Daoy (cell line): Measurements from ENCODE around the gene CLEC4A. TPM values are rescaled to one million over a fixed set of nuclear protein-coding genes. Genes with fewer than 3 reads are reported as not detected.
"Not testable (repeated sequence)": the region's sequence is repeated elsewhere in the genome, so short reads cannot be mapped to it uniquely, and the experiment has no call there.

Source experiments
- DNase-seq: peaks from one replicate; pipeline ENCODE4 v3.0.0-alpha.2; 2015; ENCODE audit warnings: low read depth
- total RNA-seq: library from RNA; depleted of rRNA; stranded (reverse); fragments of >200 nt; shearing (Covaris generic); gene quantifications from 2 replicates; pipeline ENCODE4 v1.2.3, GENCODE V29; 2014; rRNA removed

The CLEC4A gene
- 0.42 TPM in 1 of 2 replicates, not detected in the other for total RNA-seq

- no peak for DNase-seq
Measured at GRCh38 chr12:8123124-8123912, at the start of gene CLEC4A. Gene CLEC4A (plus strand): TSS chr12:8123617. CDS start chr12:8123879, 262 bp downstream.

DNA sequence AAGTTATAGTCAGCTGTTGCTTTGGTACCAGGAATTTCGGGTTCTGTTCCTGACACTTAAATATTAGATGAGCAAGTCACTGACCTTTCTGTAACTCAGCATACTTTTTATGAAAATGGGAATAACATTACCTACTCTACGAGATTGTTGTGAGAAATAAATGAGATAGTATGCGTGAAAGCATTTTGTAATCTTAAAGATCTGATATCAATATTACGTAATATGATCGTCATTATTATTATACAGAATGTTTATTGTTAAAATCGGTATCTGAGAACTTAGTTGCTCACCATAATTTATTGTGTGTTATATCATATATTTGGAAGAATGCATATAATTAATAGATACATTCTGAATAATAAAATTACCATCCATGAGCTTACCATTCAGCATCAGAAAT lies 47.5 kb upstream of the CLEC4A start:
- DNase-seq, result no peak

GRCh38 chr12:8076366-8076765 lies 47.1 kb upstream of the CLEC4A start:
- no peak for DNase-seq

DNA sequence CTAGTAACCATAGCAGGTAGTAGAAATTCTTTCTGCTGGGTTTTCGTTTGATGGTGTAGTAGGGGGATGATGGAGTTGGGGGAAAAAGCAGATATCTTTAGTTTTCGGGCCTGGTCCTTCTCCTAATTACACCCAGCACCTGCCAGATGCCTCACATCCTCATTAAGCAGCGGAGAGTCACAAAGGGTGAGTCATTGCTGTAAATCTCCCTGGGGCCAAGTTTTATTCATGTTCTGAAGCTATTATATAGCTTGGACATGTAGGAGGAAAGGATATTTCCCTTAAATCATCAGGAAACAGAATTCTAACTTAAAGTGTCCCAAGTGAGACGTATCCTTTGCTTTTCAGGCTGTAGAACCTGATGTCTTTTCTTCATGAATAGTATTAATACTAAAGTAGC lies 46.2 kb upstream of the CLEC4A start:
- peak; percentile 81 for DNase-seq

DNA sequence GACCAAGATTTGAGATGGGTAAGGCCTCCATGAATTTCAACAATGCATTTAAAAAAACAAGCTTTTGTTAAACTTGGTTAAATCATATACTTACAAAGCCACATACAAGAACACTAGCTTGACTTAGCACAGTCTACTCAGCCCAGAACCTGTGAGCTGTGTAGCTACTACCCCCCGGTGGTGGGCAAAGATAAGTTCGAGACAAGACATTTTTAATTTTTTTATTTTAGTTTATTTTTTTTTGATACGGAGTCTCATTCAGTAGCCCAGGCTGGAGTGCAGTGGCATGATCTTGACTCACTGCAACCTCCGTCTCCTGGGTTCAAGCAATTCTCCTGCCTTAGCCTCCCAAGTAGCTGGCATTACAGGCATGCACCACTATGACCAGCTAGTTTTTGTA lies 45.0 kb upstream of the CLEC4A start:
- peak; percentile 69 for DNase-seq

- DNase-seq, result no peak
Measured at GRCh38 chr12:8078916-8079315, 44.5 kb upstream of the CLEC4A start.

DNA sequence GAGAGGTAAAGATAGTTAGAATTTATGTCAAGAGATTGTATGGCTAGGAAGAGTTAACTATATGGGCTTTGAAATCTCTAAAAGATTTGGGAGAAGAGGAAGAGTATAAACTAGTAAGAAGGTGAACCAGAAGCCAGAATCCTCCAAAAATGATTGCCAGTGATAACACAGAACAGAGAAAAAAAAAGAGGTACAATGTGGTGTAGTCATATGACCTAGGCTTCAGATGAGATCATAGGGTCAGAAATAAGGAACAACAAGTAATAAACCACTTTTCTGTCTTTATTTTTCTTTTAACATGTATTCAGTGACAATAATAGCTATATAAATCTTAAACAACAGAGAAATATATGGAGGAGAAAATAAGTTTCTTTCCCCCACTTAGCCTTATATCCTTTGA lies 43.3 kb upstream of the CLEC4A start:
- no peak for DNase-seq

DNA sequence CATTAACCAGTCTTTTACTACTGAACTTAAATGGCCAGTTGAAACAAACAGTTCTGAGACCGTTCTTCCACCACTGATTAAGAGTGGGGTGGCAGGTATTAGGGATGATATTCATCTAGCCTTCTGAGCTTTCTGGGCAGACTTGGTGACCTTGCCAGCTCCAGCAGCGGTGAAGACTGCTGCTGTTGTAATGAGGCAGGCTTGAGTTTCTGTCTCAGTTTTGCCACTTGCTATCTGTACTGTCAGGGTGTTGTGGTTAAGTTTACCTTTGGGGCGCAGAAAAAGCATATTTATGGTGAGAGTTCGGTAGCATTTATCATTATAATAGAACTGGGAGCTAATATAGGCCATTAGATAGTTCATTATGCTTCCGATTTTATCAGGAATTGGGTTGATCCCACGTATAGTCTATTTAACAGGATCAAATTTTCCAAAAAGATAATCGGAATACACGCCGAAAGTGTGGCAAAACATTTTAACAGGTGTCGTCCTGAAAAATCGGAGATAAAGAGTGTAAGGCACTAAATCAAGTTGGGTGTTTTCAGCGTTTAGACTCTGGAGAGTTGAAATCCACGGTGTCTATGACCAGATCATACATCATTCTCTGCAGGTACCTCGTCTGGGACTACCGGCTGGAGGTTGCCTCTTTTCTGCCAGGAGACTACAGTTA lies 42.0 kb upstream of the CLEC4A start:
- DNase-seq, result no peak

DNA sequence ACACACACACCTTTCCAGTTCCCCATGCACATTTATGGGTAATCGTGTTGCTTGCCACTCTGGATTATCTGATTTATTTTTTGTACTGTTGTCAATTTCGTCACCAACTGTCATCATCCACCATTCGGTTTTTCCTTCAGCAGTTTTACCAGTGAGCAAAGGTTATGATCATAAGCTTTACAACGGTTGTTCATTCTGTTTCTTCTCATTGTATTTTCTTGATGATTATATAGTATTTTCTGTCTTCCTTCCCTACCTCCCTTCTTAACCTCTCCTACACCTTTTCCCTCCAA lies 40.7 kb upstream of the CLEC4A start:
- no peak for DNase-seq

- DNase-seq, result not testable (repeated sequence)
Measured at GRCh38 chr12:8084351-8084750, 39.1 kb upstream of the CLEC4A start.

- DNase-seq, result no peak
Measured at GRCh38 chr12:8087666-8088065, 35.8 kb upstream of the CLEC4A start.

DNA sequence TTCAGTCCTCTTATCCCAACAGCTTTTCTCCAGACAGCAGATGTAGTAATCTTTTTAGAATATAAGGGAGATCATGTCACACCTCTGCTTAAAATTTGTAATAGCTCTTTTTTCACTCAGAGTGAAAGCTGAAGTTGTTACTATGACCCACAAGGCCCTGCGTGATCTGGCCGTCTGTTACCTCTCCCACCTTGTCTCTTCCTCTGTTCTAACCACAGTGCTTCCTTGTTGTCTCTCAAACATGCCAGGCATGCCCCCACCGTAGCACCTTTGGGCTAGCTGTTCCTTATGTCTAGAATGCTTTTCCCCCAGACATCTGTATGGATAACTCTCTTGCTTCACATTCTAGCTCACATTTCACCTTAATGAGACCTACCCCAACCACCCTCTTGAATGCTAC lies 34.8 kb upstream of the CLEC4A start:
- no peak for DNase-seq

DNA sequence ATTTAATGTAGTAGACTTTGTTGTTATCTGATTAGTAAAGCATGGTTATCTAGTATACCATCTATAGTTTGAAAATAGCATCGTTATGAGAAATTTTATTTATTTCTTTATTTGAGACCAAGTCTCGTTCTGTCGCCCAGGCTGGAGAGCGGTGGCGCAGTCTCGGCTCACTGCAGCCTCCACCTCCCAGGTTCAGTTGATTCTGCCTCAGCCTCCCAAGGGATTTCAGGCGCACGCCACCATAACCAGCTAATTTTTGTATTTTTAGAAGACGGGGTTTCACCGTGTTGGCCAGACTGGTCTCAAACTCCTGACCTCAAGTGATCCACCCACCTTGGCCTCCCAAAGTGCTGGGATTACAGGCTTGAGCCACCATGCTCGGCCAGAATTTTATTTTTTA lies 34.1 kb upstream of the CLEC4A start:
- DNase-seq, result not testable (repeated sequence)

DNA sequence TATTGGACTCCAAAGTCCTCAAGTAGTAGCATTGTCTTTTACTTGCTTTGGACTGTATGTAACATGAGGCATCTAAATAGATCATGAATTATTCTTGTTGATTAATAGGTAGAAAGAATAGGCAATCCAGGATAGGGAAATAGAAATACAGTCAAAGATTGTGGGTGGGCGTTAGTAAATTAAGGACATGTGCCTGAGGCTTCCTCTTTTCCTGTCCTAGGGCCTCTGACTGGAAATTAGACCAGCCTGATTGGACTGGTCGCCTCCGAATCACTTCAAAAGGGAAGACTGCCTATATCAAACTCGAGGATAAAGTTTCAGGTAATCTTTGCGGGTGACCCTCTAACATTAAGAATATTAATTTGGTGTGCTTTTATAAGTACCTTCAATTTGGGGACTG lies 33.7 kb upstream of the CLEC4A start:
- DNase-seq, result no peak

DNA sequence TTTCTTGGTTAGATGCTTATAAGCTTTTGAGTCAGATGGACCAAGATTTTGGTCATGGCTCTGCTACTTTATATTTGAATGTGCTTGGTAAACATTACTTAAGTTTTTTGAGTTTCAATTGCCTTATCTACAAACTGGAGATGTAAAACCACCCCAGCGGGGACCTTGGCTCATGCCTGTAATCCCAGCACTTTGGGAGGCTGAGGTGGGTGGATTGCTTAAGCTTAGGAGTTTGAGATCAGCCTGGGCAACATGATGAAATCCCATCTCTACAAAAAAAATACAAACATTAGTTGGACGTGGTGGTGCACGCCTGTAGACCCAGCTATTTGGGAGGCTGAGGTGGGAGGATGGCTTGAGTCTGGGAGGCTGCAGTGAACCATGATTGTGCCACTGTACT lies 30.1 kb upstream of the CLEC4A start:
- no peak for DNase-seq

GRCh38 chr12:8096281-8096915 lies 27.0 kb upstream of the CLEC4A start:
- no peak for DNase-seq

DNA sequence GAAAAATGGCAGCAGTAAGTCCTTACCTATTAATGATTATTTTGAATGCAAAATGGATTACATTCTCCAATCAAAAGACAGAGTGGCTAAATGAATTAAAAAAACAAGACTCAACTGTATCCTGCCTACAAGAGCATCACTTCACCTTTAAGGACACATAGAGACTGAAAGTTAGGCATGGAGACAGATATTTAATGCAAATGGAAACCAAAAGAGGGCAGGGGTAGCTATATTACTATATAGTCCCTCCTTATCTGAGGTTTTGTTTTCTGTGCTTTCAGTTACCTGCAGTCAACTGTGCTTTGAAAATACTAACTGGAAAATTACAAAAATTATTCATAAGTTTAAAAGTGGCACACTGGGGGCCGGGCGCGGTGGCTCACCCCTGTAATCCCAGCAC lies 24.2 kb upstream of the CLEC4A start:
- DNase-seq, result no peak

GRCh38 chr12:8108808-8109398 lies 14.5 kb upstream of the CLEC4A start:
- peak; percentile 73 for DNase-seq

DNA sequence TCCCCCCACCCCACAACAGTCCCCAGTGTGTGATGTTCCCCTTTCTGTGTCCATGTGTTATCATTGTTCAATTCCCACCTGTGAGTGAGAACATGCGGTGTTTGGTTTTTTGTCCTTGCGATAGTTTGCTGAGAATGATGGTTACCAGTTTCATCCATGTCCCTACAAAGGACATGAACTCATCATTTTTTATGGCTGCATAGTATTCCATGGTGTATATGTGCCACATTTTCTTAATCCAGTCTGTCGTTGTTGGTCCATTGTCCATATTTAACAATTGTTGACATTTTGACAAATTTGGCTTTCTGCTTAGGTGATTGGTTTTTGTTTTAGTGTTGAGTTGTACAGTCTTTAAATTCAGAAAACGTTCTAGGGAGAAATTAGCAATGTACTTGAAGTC lies 10.3 kb upstream of the CLEC4A start:
- DNase-seq, result not testable (repeated sequence)

DNA sequence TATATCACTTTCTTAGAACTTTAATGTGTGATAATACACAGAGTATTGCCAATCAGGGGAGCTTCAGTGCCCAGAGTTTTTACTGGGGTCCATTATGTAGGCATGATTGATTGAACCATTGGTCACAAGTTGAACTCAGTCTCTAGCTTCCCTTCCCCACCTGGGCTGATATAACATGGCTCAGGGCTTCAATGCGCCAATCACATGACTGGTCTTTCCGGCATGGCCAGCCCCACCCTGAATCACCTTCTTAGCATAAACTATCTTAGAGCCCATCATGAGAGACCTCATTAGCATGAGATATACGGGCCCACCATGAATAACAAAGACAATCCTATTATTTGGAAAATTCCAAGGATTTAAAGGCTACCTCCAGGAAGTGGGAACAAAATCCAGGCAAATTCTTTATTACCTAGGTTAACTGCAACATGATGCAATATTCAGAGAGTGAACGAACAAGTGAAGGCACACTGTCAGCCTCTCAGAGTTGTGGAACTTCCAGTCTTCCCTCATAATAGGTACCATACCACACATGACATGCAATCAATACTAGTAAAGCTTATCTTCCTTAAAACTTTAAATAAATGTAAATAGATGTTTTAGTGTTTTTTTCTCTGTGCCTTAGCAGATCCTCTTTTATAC lies 3.2 kb upstream of the CLEC4A start:
- DNase-seq, result no peak

DNA sequence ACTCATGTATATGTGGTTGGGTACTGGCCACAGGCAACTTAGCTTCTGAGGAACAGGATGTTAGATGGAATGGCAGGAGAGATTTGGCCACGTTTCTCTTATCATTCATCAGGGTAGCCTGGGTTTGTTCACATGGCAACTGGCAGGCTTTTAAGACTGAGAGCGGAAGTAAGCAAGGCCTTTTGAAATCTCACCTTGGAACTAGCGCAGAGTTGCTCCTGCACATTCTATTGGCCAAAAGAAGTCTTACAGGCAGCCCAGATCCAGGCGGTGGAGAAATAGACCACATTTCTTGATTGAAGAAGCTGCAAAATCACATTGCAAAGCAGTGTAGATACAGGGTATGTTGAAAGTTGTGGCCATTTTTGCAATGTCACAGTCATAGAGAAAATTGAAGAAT lies 3.7 kb downstream of the CLEC4A start:
- DNase-seq, result no peak
